Activated naive CD8-positive, alpha-beta T cell treated with anti-CD3 and anti-CD28 coated beads, Interleukin-2, amount 10 ng/mL, durations not matched to agents 7 days and 5 days (primary cell): ENCODE results near the gene NXPH1. TPM values are rescaled to one million over a fixed set of nuclear protein-coding genes. Genes with fewer than 3 reads are reported as not detected.

Experiments
- ATAC-seq: fragments of 150-1000 bp; cut with Tn5 transposase; one replicate; pipeline ENCODE4 v1.10.0; 2021; ENCODE audit warnings: low read depth, moderate library complexity
- POLR2A ChIA-PET: fragments of 350-600 bp; sonication (Branson Sonifier 250); formaldehyde crosslinking; loops from one replicate; lab custom pipeline; 2021; ENCODE audit warnings: antibody characterized with exemption; lab: Charles Lee
- DNase-seq: peaks from one replicate; pipeline ENCODE4 v3.0.0; 2021
- H3K27ac Mint-ChIP-seq: one replicate; pipeline ENCODE4 v1.8.0; 2022; ENCODE audit warnings: mild to moderate bottlenecking, mixed read lengths
- H3K27me3 Mint-ChIP-seq: one replicate; pipeline ENCODE4 v1.8.0; 2022; ENCODE audit warnings: mild to moderate bottlenecking, moderate library complexity, mixed read lengths
- H3K36me3 Mint-ChIP-seq: one replicate; pipeline ENCODE4 v1.8.0; 2021; ENCODE audit warnings: mild to moderate bottlenecking, mixed read lengths
- H3K4me1 Mint-ChIP-seq: one replicate; pipeline ENCODE4 v1.8.0; 2021; ENCODE audit warnings: mixed read lengths
- H3K4me3 Mint-ChIP-seq: one replicate; pipeline ENCODE4 v1.8.0; 2022; ENCODE audit warnings: mild to moderate bottlenecking, moderate library complexity, mixed read lengths
- H3K9me3 Mint-ChIP-seq: one replicate; pipeline ENCODE4 v1.8.0; 2021; ENCODE audit warnings: mixed read lengths
- total RNA-seq, 2 experiments: library from RNA; stranded (reverse); gene quantifications; one replicate each; pipeline ENCODE4 v1.2.3, GENCODE V29; 2021

The NXPH1 gene
- total RNA-seq, 2 experiments from 2014 or later = not detected

DNA sequence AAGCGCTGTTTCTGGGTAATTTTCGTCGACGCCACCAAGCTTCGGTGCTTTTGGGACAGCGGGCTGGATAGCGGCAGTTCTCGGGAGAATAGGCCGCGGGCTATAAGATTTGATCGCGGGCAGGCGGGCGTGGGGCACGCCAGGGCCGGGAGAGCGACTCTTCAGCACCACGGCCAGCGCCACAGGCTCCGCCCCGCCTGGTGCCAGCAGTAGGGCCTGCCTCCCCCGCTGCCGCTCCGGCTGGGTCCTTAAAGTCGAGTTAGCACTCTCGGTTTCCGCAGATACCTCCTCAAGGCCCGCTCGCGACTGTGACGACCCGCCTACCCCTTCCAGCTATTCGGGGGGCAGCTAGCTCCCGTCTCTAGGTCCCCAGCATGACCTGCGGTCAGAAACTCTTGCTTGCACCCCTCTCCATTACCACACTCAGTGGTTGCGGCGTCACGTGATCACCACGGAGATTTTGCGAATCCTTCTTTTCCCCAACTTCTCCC is 9.4 kb downstream of the NXPH1 start:
- Mint-ChIP-seq H3K27me3 (peaks cover 71% of the 10 kb centered on the region), H3K9me3 (peaks cover 7% of the 10 kb centered on the region), H3K36me3 (peaks cover 3% of the 10 kb centered on the region), H3K4me1 (peaks cover 7% of the 10 kb centered on the region), H3K4me3 (no peak overlapping the region), H3K27ac (peak overlapping the region; percentile 72)
- ATAC-seq = peak; percentile 95
- DNase-seq = peak; percentile 85
- POLR2A ChIA-PET = no interaction called here

DNA sequence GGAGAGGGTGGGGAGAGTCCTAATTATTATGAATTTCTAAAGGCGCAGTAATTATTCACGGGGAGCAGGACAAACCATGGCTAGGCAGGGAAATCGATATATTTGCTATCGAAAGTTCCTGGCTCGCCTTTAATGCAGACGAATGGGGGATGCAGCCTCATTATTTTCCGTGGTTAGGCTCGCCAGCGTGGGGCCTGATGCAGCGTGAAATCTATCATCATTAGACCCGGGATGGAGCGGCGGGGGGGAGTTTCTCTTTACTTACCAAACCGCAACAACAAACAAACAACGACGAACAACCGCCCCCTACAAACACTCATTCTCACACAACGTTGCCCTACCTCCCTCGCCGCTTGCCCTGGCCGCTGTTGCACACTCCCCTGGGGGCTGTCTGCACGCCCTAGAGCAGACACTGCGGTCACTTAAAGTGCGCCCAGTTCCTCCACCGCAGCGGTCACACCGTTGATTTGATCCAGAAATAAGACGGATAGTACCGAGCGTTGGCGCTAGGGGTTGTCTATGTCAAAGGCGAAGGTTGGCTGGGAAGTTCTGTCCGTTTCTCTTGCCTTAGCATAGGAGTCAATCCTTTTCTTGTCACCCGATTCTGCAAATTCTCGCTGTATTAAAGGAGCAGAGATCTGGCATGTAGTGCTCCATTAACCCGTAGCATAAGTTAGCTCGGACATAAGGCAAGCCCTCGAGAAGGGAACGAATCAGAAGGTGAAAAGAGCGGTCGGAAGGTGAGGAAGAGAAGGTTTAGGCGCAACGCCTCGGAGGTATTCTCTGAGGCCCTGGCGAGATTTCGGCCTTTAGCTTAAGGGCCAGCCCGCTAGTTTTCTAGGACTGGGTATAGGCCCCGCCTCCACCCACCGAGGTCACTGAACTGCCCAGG is 10.4 kb downstream of the NXPH1 start:
- Mint-ChIP-seq H3K9me3 (peaks cover 7% of the 10 kb centered on the region), H3K36me3 (peaks cover 3% of the 10 kb centered on the region), H3K27me3 (peaks cover 62% of the 10 kb centered on the region), H3K4me3 (peak overlapping the region; percentile 49), H3K4me1 (peaks cover 7% of the 10 kb centered on the region), H3K27ac (peak overlapping the region; percentile 83)
- POLR2A ChIA-PET = no interaction called here
- ATAC-seq = no peak
- no peak for DNase-seq

DNA sequence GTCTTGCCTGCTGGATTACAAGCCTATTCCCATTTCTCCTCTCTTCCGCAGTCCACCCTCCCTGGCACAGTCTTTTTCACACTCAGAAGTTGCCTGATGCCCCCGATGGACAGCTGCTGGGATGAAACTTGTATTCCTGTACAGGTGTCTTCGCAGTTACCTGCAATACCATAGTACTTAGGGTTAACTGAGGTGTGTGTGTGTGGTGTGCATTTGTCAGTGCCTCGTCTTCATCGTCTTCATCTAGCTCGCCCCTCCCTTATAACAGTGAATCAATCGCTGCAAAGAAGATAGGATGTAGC is 11.0 kb downstream of the NXPH1 start:
- Mint-ChIP-seq H3K4me3 (no peak overlapping the region), H3K36me3 (peaks cover 3% of the 10 kb centered on the region), H3K9me3 (peaks cover 7% of the 10 kb centered on the region), H3K4me1 (peaks cover 7% of the 10 kb centered on the region), H3K27ac (no peak overlapping the region), H3K27me3 (peaks cover 61% of the 10 kb centered on the region)
- ATAC-seq (no peak), DNase-seq (no peak)
- POLR2A ChIA-PET = no interaction called here

DNA sequence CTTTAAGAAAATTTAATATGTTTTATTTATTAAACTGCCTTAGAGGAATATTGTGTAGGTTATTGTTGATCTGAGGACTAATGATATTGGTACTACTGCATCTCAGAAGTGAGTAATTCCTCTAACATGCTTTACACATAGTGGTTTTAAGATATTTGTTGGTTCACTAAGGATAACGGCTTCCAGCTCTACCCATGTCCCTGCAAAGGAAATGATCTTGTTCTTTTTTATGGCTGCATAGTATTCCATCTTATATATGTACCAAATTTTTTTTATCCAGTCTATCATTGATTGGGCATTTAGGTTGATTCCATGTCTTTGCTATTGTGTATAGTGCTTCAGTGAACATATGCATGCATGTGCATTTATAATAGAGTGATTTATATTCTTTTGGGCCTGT is 20.1 kb downstream of the NXPH1 start:
- Mint-ChIP-seq H3K4me3 (no peak overlapping the region), H3K9me3 (no peaks in the 10 kb centered on the region), H3K36me3 (no peaks in the 10 kb centered on the region), H3K27ac (no peak overlapping the region), H3K4me1 (no peaks in the 10 kb centered on the region), H3K27me3 (no peaks in the 10 kb centered on the region)
- no peak for ATAC-seq
- no peak for DNase-seq
- POLR2A ChIA-PET = no interaction called here

DNA sequence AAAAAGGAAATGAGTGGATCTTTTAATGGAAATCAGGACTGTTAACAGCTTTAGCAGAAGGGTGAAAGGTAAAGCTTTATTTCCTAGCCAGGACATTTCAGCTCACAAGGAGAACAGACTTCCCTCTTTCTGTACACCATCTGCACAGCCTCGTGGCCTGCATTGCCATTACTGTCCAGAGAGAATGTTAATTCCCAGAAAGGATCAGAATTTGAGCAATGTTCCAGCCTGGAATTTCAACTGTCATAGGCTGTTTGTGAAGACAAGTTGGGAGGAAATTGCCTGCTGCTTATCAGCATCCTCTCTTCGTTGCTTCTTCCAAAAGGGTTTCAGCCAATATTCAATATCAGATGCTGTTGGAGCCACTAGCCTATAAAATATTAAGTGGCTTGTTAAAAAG is 22.0 kb downstream of the NXPH1 start:
- Mint-ChIP-seq H3K4me1 (no peaks in the 10 kb centered on the region), H3K27me3 (no peaks in the 10 kb centered on the region), H3K4me3 (no peak overlapping the region), H3K27ac (no peak overlapping the region), H3K9me3 (no peaks in the 10 kb centered on the region), H3K36me3 (no peaks in the 10 kb centered on the region)
- no peak for DNase-seq
- POLR2A ChIA-PET = no interaction called here
- no peak for ATAC-seq

DNA sequence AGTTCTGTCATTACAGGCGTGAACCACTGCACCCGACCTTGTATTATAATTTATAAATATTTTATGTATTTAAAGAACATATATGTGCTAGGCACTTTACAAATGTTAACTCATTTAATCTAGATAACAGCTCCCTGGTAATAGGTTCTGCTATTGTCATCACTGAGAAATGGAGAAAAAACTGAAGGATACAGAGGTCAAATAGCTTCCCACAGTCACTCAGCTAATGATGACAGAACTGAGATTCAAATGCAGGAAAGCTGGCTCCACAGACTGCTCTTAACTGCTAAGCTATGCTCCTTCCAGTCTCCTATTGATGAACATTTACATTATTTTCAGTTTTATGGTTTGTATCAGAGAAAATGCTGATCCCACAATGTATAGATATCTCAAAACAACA is 28.9 kb downstream of the NXPH1 start:
- no peak for DNase-seq
- Mint-ChIP-seq H3K9me3 (no peaks in the 10 kb centered on the region), H3K36me3 (no peaks in the 10 kb centered on the region), H3K4me3 (no peak overlapping the region), H3K4me1 (no peaks in the 10 kb centered on the region), H3K27ac (no peak overlapping the region), H3K27me3 (no peaks in the 10 kb centered on the region)
- no peak for ATAC-seq
- POLR2A ChIA-PET = no interaction called here

DNA sequence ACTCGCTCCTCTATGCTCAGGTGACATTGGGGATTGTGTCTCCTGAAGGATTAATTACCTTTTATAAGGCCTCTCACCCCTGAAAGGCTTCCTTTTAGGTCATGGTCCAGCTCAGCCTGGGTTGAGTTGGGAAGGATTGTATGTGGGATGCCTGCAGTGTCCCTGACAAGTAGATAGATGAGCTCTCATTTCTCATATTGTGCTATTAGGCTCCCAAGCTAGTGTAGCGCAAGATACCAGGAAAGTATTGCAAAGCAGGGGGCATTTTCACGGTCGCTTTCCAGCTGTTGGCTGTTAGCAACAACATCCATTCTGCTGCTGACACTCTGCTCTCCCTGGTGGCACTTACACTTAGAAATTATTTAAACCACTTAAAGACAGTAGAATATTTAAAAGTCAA is 31.9 kb downstream of the NXPH1 start:
- no peaks in the 10 kb centered on the region for H3K36me3 Mint-ChIP-seq

DNA sequence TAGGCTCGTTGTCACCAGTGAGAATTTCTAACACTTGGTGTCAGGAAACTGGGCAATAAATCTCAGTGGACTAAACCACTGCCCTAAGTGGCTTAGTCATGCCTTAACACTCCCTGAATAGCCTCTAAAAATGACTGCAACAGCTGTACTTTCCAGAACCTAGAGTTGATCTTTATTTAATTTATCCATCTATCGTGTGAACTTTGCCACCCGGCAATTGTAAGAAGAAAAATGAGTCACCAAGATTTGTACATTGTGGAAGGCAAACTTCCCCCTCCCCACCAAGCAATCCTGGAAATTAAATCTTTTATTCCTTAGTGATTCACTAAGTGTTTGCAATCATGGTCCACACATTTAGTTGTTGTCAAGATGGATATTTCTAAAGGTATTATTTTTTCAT is 47.1 kb downstream of the NXPH1 start:
- no peak overlapping the region for H3K4me3 Mint-ChIP-seq
- no peaks in the 10 kb centered on the region for H3K4me1 Mint-ChIP-seq
- H3K27ac Mint-ChIP-seq = no peak overlapping the region
- DNase-seq = no peak
- H3K36me3 Mint-ChIP-seq = no peaks in the 10 kb centered on the region
- H3K27me3 Mint-ChIP-seq = no peaks in the 10 kb centered on the region
- ATAC-seq = no peak
- POLR2A ChIA-PET = no interaction called here
- H3K9me3 Mint-ChIP-seq = no peaks in the 10 kb centered on the region

More for the DNA sequence above, 31.9 kb downstream of the NXPH1 start:
- DNase-seq = no peak
- Mint-ChIP-seq H3K27me3 (peaks cover 2% of the 10 kb centered on the region), H3K4me1 (no peaks in the 10 kb centered on the region), H3K4me3 (no peak overlapping the region), H3K9me3 (no peaks in the 10 kb centered on the region), H3K27ac (no peak overlapping the region)
- no peak for ATAC-seq
- POLR2A ChIA-PET = no interaction called here

DNA sequence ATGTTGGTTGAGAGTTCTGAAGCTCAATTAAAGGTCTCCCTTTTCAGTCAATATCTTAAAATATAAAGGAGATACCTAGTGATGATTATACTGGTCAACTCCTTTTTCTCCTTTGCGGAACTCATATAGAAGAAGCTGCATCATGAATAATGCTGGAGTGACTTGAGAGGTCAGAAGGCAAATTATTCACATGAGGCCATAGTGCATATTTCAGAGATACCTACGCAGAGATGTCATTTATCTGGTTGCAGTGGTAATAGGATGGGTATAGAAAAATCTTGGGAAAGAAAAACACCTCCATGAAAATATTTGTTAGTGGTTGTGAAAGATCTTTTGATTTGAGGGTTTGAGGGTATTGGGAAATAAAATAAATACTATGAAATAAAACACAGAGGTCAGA is 47.7 kb downstream of the NXPH1 start:
- Mint-ChIP-seq H3K9me3 (no peaks in the 10 kb centered on the region), H3K27me3 (no peaks in the 10 kb centered on the region), H3K4me3 (no peak overlapping the region), H3K4me1 (no peaks in the 10 kb centered on the region), H3K36me3 (no peaks in the 10 kb centered on the region), H3K27ac (no peak overlapping the region)
- POLR2A ChIA-PET = no interaction called here
- DNase-seq (no peak), ATAC-seq (no peak)

DNA sequence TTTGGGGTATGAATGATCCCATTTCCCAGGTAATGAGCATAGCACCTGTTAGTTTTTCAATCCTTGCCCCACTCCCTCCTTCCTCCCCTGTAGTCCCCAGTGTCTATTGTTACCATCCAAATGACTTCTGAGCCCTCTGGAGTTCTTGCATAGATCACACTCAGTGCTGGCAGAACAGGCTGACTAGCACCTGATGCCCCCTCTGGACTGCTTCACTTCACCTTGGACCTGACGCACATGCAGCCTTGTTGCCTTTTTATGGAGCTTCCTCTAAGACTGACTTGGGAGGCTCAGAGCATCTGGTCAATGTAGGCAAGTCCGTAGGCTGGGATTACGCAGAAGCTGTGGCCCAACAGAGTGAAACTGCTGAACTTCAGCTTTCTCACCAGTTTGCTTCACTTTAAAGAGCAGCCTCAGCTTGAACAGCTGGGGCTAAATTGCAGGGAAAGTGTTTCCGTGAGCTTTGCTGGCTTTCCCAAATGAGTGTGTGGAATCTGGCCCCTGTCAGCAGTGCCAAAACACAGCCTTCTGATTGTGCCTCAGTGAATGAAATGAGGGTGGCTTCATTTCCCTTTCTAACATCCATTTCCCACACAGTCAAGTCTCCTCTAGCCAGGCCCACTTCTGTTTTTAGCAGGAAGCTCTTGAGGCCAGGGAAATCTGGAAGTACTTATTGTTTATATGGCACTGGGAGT is 48.5 kb downstream of the NXPH1 start:
- DNase-seq (no peak), ATAC-seq (no peak)
- H3K27ac Mint-ChIP-seq = no peak overlapping the region
- no peaks in the 10 kb centered on the region for H3K9me3 Mint-ChIP-seq
- no peaks in the 10 kb centered on the region for H3K36me3 Mint-ChIP-seq
- H3K4me3 Mint-ChIP-seq = no peak overlapping the region
- H3K27me3 Mint-ChIP-seq = no peaks in the 10 kb centered on the region
- no peaks in the 10 kb centered on the region for H3K4me1 Mint-ChIP-seq
- POLR2A ChIA-PET = no interaction called here

DNA sequence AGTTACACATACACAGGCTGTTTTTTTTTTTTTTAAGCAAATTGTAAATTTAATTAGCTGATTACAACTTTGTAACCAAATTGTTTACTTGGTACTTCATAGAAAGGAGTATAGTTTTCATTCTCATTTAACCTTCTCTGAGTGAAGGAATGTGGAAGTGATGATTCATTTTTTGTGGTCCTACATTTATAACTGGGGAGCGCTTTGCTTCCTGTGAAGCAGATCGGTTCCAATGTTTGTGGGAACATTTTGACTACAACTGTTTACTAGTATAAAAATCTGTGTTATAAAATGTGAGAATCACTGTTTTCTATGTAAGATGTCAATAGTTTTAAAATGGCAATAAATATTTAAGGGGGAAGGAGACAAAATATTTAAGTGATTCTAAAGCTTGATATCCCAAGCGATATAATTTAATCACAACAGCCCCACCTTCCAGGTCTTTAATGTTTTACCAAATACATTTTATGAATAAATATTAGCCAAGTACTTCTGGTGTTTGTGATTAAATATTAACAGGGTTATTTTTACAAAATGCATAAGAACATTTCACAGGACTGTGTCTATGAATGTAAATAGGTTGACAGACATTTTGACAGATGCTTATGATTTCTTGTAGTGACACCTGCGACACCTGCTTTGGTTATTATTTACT is 57.1 kb downstream of the NXPH1 start:
- Mint-ChIP-seq H3K27ac (no peak overlapping the region), H3K4me1 (no peaks in the 10 kb centered on the region), H3K4me3 (no peak overlapping the region), H3K27me3 (no peaks in the 10 kb centered on the region), H3K9me3 (no peaks in the 10 kb centered on the region), H3K36me3 (no peaks in the 10 kb centered on the region)
- POLR2A ChIA-PET = no interaction called here
- DNase-seq (no peak), ATAC-seq (no peak)

DNA sequence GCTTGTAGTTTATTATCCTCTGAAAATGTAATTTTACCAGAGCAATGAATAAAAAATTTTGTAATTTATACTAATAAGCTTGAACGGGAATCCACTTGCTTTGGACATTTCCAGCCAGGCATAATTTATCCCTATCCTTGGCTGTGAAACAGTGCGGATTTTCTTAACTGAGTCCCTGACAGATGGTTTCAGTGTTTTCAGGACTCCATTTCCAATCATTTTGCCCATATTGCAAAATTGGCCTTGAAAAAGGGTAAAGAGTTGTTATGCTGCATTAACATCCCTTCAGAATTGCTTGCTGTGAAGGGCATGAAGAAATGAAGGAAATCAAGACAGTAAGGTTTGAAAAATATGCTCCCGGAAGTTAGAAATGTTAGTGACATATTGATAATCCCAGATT is 57.7 kb downstream of the NXPH1 start:
- Mint-ChIP-seq H3K9me3 (no peaks in the 10 kb centered on the region), H3K27ac (no peak overlapping the region), H3K4me1 (no peaks in the 10 kb centered on the region), H3K27me3 (no peaks in the 10 kb centered on the region), H3K4me3 (no peak overlapping the region), H3K36me3 (no peaks in the 10 kb centered on the region)
- no peak for ATAC-seq
- DNase-seq = no peak
- POLR2A ChIA-PET = no interaction called here

DNA sequence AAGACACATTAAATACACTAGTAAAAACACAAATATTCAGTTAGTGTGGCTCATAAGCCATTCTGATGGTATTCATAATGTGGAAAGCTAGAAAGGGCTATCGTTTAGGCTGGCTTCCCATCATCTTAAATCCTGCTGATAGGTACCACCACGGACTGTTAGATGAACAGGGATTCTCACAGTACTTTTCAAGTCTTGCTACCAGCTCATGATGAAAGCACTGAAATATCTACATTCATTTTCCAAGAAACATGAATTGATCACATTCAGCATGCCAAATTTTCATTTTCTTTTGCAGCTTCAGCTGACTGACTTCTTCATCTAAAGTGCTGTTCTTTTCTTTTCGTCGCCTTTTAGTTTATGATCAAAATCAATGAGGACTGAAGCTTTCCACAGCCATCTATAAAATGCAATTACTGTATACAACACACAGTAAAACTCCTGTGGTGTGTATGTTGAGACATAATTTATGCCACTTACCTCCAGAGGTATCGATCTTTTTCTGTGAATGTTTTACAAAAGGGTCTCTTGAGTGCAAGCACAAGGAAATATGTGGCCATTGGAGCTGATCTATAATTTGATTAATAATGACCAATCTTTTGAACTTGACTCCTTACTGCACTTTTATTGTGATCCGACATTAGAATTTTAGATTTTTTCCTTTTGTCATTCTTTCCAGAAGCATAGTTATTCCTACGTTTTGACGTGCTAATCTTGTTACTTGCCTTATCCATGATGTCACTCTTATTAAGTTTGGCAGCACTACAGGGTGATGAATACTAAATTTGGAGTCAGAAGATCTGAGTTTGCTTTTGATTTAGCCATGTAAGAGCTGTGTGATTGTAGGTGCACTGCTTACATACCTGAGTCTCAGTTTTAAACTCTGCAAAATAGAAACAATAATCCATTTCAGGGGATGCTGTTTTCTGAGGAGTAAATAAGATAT is 58.4 kb downstream of the NXPH1 start:
- POLR2A ChIA-PET = no interaction called here
- ATAC-seq = no peak
- Mint-ChIP-seq H3K9me3 (no peaks in the 10 kb centered on the region), H3K36me3 (no peaks in the 10 kb centered on the region), H3K27ac (no peak overlapping the region), H3K4me3 (no peak overlapping the region), H3K27me3 (no peaks in the 10 kb centered on the region), H3K4me1 (no peaks in the 10 kb centered on the region)
- no peak for DNase-seq
